K562 (cell line): ENCODE data around the gene CRK. TPM values are rescaled to one million over a fixed set of nuclear protein-coding genes. Genes with fewer than 3 reads are reported as not detected.

Source experiments
- JUND ChIP-seq, 2 experiments: IDR thresholded peaks; 2 replicates in 1 of 2; 3 replicates in 1 of 2; pipeline ENCODE4 v1.6.1; 2011; ENCODE audit warnings: borderline replicate concordance in 2 of 2, low read depth in 2 of 2, low read length in 2 of 2, improper control_type of control experiment in 1 of 2, missing biosample characterization in 1 of 2, missing genetic modification characterization in 1 of 2, missing genetic modification reagents in 1 of 2
- LARP7 ChIP-seq: fragments of 450-650 bp; IDR thresholded peaks from 2 replicates; pipeline ENCODE4 v1.6.1; 2016
- TEAD4 ChIP-seq, 2 experiments: sonication (generic) in 1 of 2; formaldehyde crosslinking in 1 of 2; IDR thresholded peaks; 2 replicates each; pipeline versions ENCODE4 v1.6.1 to v1.8.0; 2012 to 2022; ENCODE audit warnings: borderline replicate concordance in 1 of 2, inconsistent platforms in 1 of 2, low read length in 1 of 2, mild to moderate bottlenecking in 1 of 2, missing genetic modification reagents in 1 of 2
- ZNF134 ChIP-seq: fragments of 250-450 bp; sonication (Bioruptor Pico); conservative IDR thresholded peaks from 2 replicates; pipeline ENCODE4 v1.4.0; 2020
- polyA plus RNA-seq, 8 experiments: library from polyadenylated mRNA; depleted of rRNA in 4 of 8; stranded (reverse) in 5 of 8; unstranded in 3 of 8; fragments of >200 nt; fragmentation: Nextera tagmentation in 2 of 8; fragmentation: Illumina TruSeq in 1 of 8; extraction: Ambion mirVana in 2 of 8; extraction: Trizol in 1 of 8; gene quantifications; 2 replicates each; pipeline versions ENCODE4 v1.2.1 to v1.2.3, GENCODE V29; 2011 to 2014; ENCODE audit warnings: inconsistent platforms in 1 of 8, missing spikeins in 1 of 8
- total RNA-seq, 7 experiments: library from RNA; depleted of rRNA in 6 of 7; stranded (reverse); fragments of >200 nt in 6 of 7; fragmentation: Illumina TruSeq in 2 of 7; extraction: Trizol in 2 of 7; gene quantifications; 2 replicates each; pipeline versions ENCODE4 v1.2.1 to v1.2.3, GENCODE V29; 2011 to 2021; ENCODE audit warnings: low replicate concordance in 1 of 7
- TF ChIP-seq, protein P1 (sequence below): fragments of 200-600 bp; sonication (generic); IDR thresholded peaks from one replicate; pipeline ENCODE4 v1.6.1; 2012; ENCODE audit warnings: mild to moderate bottlenecking, low read depth, low read length, inconsistent platforms
- TF ChIP-seq, protein P2 (sequence below): sonication (generic); formaldehyde crosslinking; IDR thresholded peaks from 2 replicates; pipeline ENCODE4 v1.8.1; 2023; ENCODE audit warnings: mild to moderate bottlenecking, missing genetic modification reagents
- TF ChIP-seq, protein P3 (sequence below): fragments of 250-450 bp; sonication (Bioruptor Pico); IDR thresholded peaks from 2 replicates; pipeline ENCODE4 v1.4.0; 2020; ENCODE audit warnings: mild to moderate bottlenecking

The CRK gene
- total and polyA plus RNA-seq, 9 of the 15 experiments (the other 6 are each of a cell fraction or from before 2014, with no cell fraction given) = 13.1 to 40.2 (median 26.1) TPM

DNA sequence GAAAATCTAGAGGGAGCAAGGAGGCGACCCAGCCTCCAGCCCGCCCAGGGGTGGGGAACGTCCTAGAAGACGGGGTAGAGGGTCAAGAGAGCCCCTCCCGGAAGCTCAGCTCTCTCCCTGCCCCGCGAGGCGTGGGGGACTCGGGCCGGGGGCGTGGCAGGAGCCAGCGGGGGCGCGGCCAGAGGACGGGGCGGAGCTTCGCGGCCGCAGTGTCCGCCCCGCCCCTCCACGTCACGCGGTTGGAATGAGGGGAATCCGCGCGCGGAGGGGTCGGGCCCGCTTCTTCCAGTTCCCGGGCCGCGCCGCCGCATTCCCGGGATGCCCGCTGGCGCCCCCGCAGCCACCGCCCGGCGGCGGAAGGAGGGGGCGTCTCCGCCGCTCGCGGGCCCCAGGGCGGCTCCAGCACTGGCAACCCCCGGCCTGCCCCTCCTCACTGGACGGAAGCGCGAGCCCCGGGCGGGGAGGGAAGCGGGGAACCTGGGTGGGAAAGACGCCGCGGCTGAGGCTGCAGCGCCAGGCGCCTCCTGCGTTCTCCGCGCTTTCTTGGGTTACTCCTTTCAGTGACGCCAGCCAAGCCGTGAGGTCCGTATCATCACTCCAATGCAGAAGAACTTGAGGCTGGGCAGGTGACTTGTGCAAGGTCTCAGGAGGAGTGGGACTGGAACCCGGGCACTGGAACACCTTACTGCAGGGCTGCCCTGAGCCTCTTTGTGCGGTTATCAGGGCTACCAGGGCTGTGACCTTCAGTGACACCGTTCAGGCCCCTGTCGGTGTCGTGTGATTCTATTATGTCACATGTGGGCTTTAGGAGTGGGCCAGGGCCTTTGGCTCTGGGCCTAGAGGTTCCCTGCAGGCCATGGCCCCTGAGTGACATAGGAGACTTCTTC lies 32.1 kb upstream of the CRK start (continued):
- TF ChIP-seq, protein P1, sequence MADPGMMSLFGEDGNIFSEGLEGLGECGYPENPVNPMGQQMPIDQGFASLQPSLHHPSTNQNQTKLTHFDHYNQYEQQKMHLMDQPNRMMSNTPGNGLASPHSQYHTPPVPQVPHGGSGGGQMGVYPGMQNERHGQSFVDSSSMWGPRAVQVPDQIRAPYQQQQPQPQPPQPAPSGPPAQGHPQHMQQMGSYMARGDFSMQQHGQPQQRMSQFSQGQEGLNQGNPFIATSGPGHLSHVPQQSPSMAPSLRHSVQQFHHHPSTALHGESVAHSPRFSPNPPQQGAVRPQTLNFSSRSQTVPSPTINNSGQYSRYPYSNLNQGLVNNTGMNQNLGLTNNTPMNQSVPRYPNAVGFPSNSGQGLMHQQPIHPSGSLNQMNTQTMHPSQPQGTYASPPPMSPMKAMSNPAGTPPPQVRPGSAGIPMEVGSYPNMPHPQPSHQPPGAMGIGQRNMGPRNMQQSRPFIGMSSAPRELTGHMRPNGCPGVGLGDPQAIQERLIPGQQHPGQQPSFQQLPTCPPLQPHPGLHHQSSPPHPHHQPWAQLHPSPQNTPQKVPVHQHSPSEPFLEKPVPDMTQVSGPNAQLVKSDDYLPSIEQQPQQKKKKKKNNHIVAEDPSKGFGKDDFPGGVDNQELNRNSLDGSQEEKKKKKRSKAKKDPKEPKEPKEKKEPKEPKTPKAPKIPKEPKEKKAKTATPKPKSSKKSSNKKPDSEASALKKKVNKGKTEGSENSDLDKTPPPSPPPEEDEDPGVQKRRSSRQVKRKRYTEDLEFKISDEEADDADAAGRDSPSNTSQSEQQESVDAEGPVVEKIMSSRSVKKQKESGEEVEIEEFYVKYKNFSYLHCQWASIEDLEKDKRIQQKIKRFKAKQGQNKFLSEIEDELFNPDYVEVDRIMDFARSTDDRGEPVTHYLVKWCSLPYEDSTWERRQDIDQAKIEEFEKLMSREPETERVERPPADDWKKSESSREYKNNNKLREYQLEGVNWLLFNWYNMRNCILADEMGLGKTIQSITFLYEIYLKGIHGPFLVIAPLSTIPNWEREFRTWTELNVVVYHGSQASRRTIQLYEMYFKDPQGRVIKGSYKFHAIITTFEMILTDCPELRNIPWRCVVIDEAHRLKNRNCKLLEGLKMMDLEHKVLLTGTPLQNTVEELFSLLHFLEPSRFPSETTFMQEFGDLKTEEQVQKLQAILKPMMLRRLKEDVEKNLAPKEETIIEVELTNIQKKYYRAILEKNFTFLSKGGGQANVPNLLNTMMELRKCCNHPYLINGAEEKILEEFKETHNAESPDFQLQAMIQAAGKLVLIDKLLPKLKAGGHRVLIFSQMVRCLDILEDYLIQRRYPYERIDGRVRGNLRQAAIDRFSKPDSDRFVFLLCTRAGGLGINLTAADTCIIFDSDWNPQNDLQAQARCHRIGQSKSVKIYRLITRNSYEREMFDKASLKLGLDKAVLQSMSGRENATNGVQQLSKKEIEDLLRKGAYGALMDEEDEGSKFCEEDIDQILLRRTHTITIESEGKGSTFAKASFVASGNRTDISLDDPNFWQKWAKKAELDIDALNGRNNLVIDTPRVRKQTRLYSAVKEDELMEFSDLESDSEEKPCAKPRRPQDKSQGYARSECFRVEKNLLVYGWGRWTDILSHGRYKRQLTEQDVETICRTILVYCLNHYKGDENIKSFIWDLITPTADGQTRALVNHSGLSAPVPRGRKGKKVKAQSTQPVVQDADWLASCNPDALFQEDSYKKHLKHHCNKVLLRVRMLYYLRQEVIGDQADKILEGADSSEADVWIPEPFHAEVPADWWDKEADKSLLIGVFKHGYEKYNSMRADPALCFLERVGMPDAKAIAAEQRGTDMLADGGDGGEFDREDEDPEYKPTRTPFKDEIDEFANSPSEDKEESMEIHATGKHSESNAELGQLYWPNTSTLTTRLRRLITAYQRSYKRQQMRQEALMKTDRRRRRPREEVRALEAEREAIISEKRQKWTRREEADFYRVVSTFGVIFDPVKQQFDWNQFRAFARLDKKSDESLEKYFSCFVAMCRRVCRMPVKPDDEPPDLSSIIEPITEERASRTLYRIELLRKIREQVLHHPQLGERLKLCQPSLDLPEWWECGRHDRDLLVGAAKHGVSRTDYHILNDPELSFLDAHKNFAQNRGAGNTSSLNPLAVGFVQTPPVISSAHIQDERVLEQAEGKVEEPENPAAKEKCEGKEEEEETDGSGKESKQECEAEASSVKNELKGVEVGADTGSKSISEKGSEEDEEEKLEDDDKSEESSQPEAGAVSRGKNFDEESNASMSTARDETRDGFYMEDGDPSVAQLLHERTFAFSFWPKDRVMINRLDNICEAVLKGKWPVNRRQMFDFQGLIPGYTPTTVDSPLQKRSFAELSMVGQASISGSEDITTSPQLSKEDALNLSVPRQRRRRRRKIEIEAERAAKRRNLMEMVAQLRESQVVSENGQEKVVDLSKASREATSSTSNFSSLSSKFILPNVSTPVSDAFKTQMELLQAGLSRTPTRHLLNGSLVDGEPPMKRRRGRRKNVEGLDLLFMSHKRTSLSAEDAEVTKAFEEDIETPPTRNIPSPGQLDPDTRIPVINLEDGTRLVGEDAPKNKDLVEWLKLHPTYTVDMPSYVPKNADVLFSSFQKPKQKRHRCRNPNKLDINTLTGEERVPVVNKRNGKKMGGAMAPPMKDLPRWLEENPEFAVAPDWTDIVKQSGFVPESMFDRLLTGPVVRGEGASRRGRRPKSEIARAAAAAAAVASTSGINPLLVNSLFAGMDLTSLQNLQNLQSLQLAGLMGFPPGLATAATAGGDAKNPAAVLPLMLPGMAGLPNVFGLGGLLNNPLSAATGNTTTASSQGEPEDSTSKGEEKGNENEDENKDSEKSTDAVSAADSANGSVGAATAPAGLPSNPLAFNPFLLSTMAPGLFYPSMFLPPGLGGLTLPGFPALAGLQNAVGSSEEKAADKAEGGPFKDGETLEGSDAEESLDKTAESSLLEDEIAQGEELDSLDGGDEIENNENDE = no peak
- TF ChIP-seq, protein P2, sequence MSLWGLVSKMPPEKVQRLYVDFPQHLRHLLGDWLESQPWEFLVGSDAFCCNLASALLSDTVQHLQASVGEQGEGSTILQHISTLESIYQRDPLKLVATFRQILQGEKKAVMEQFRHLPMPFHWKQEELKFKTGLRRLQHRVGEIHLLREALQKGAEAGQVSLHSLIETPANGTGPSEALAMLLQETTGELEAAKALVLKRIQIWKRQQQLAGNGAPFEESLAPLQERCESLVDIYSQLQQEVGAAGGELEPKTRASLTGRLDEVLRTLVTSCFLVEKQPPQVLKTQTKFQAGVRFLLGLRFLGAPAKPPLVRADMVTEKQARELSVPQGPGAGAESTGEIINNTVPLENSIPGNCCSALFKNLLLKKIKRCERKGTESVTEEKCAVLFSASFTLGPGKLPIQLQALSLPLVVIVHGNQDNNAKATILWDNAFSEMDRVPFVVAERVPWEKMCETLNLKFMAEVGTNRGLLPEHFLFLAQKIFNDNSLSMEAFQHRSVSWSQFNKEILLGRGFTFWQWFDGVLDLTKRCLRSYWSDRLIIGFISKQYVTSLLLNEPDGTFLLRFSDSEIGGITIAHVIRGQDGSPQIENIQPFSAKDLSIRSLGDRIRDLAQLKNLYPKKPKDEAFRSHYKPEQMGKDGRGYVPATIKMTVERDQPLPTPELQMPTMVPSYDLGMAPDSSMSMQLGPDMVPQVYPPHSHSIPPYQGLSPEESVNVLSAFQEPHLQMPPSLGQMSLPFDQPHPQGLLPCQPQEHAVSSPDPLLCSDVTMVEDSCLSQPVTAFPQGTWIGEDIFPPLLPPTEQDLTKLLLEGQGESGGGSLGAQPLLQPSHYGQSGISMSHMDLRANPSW (CRISPR knock-in tag) = no peak
- TF ChIP-seq TEAD4 (IDR thresholded peaks at IDR 0.05; ENCODE audit: low read length) (no peak), TEAD4 (CRISPR knock-in tag; IDR thresholded peaks at IDR 0.05; ENCODE audit: borderline replicate concordance) (no peak), LARP7 (no peak), JUND (IDR thresholded peaks at IDR 0.05; ENCODE audit: borderline replicate concordance, low read depth, low read length) (no peak), JUND (tag; IDR thresholded peaks at IDR 0.05; ENCODE audit: borderline replicate concordance, low read depth, low read length) (no peak), ZNF134 (no peak)
- TF ChIP-seq, protein P3, sequence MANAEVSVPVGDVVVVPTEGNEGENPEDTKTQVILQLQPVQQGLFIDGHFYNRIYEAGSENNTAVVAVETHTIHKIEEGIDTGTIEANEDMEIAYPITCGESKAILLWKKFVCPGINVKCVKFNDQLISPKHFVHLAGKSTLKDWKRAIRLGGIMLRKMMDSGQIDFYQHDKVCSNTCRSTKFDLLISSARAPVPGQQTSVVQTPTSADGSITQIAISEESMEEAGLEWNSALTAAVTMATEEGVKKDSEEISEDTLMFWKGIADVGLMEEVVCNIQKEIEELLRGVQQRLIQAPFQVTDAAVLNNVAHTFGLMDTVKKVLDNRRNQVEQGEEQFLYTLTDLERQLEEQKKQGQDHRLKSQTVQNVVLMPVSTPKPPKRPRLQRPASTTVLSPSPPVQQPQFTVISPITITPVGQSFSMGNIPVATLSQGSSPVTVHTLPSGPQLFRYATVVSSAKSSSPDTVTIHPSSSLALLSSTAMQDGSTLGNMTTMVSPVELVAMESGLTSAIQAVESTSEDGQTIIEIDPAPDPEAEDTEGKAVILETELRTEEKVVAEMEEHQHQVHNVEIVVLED (CRISPR knock-in tag) = no peak
